Ovary (tissue), 3 donors: Measurements from ENCODE around the gene IL18.
"Not testable (repeated sequence)": the region's sequence is repeated elsewhere in the genome, so short reads cannot be mapped to it uniquely, and the experiment has no call there.

Source experiments
- CTCF ChIP-seq, 3 donors: fragments of 450-650 bp in 2 of 3; fragments of 200-600 bp in 1 of 3; IDR thresholded peaks; one replicate each; pipeline versions ENCODE4 v1.5.1 to v1.8.0; 2016 to 2022; ENCODE audit warnings: antibody characterized with exemption in 3 of 3, mild to moderate bottlenecking in 1 of 3
- POLR2A ChIP-seq: fragments of 450-650 bp; IDR thresholded peaks from one replicate; pipeline ENCODE4 v1.6.1; 2017; ENCODE audit warnings: antibody characterized with exemption, mild to moderate bottlenecking, moderate library complexity
- donor health status: DM: no; HTN: no; CAD: no.

DNA sequence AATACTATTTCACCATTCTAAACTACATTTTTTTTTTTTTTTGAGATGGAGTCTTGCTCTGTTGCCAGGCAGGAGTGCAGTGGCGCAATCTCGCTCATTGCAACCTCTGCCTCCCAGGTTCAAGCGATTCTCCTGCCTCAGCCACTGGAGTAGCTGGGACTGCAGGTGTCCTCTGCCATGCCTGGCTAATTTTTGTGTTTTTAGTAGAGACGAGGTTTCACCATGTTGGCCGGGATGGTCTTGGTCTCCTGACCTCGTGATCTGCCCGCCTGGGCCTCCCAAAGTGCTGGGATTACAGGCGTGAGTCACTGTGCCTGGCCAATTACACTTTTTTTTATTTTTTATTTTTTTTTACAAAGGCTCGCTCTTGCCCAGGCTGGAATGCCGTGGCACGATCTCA lies 31.2 kb upstream of the IL18 start:
- TF ChIP-seq CTCF (IDR thresholded peaks at IDR 0.05); POLR2A: not testable (repeated sequence)
